ENCODE data around the gene PFDN4.
"Not testable (repeated sequence)": the region's sequence is repeated elsewhere in the genome, so short reads cannot be mapped to it uniquely, and the experiment has no call there.

Gene PFDN4

GRCh38 chr20:54263116-54263690 lies 55.3 kb downstream of the PFDN4 start:
- Histone ChIP-seq H3K4me3 (ENCODE audit: low read length in 2 of 2) (no peak overlapping the region), H3K4me1 (ENCODE audit: control insufficient read depth in 2 of 2, insufficient read depth in 2 of 2, low read length in 2 of 2) (no peaks in the 10 kb centered on the region), H3K36me3 (ENCODE audit: control insufficient read depth in 2 of 2, insufficient read depth in 2 of 2, low read length in 2 of 2) (no peaks in the 10 kb centered on the region), H3K9ac (ENCODE audit: low read depth in 1 of 2, low read length in 2 of 2) (no peak overlapping the region), H3K9me3 (ENCODE audit: control insufficient read depth in 2 of 2, low read length in 2 of 2) (no peaks in the 10 kb centered on the region), H3K27ac (ENCODE audit: low read depth in 2 of 2, low read length in 2 of 2) (no peak overlapping the region), H3K27me3 (ENCODE audit: control insufficient read depth in 2 of 2, insufficient read depth in 2 of 2, low read length in 2 of 2) (peaks cover 0 to 2% of the 10 kb centered on the region in 2 donors)

- H3K27ac ChIP-seq (ENCODE audit: low read depth in 2 of 2, low read length in 2 of 2); H3K9me3 ChIP-seq (ENCODE audit: control insufficient read depth in 2 of 2, low read length in 2 of 2); H3K27me3 ChIP-seq (ENCODE audit: control insufficient read depth in 2 of 2, insufficient read depth in 2 of 2, low read length in 2 of 2); H3K36me3 ChIP-seq (ENCODE audit: control insufficient read depth in 2 of 2, insufficient read depth in 2 of 2, low read length in 2 of 2); H3K4me1 ChIP-seq (ENCODE audit: control insufficient read depth in 2 of 2, insufficient read depth in 2 of 2, low read length in 2 of 2); H3K4me3 ChIP-seq (ENCODE audit: low read length in 2 of 2); H3K9ac ChIP-seq (ENCODE audit: low read depth in 1 of 2, low read length in 2 of 2): not testable (repeated sequence)
Measured at GRCh38 chr20:54265791-54266190, 57.9 kb downstream of the PFDN4 start.

GRCh38 chr20:54266844-54267243 lies 59.0 kb downstream of the PFDN4 start:
- no peak overlapping the region for H3K4me3 ChIP-seq (ENCODE audit: low read length in 2 of 2)
- no peak overlapping the region for H3K9ac ChIP-seq (ENCODE audit: low read depth in 1 of 2, low read length in 2 of 2)
- no peak overlapping the region for H3K27ac ChIP-seq (ENCODE audit: low read depth in 2 of 2, low read length in 2 of 2)
- H3K36me3 ChIP-seq (ENCODE audit: control insufficient read depth in 2 of 2, insufficient read depth in 2 of 2, low read length in 2 of 2): no peaks in the 10 kb centered on the region
- peaks cover 0 to 2% of the 10 kb centered on the region in 2 donors for H3K27me3 ChIP-seq (ENCODE audit: control insufficient read depth in 2 of 2, insufficient read depth in 2 of 2, low read length in 2 of 2)
- H3K9me3 ChIP-seq (ENCODE audit: control insufficient read depth in 2 of 2, low read length in 2 of 2): no peaks in the 10 kb centered on the region
- H3K4me1 ChIP-seq (ENCODE audit: control insufficient read depth in 2 of 2, insufficient read depth in 2 of 2, low read length in 2 of 2): no peaks in the 10 kb centered on the region

- no peaks in the 10 kb centered on the region for H3K4me1 ChIP-seq (ENCODE audit: control insufficient read depth in 2 of 2, insufficient read depth in 2 of 2, low read length in 2 of 2)
- peaks cover 0 to 2% of the 10 kb centered on the region in 2 donors for H3K27me3 ChIP-seq (ENCODE audit: control insufficient read depth in 2 of 2, insufficient read depth in 2 of 2, low read length in 2 of 2)
- H3K36me3 ChIP-seq (ENCODE audit: control insufficient read depth in 2 of 2, insufficient read depth in 2 of 2, low read length in 2 of 2): no peaks in the 10 kb centered on the region
- H3K9me3 ChIP-seq (ENCODE audit: control insufficient read depth in 2 of 2, low read length in 2 of 2): no peaks in the 10 kb centered on the region
- no peak overlapping the region for H3K27ac ChIP-seq (ENCODE audit: low read depth in 2 of 2, low read length in 2 of 2)
- H3K9ac ChIP-seq (ENCODE audit: low read depth in 1 of 2, low read length in 2 of 2): no peak overlapping the region
- H3K4me3 ChIP-seq (ENCODE audit: low read length in 2 of 2): no peak overlapping the region
Measured at GRCh38 chr20:54267483-54268003, 59.7 kb downstream of the PFDN4 start.

GRCh38 chr20:54268941-54269340 lies 61.1 kb downstream of the PFDN4 start:
- H3K9me3 ChIP-seq (ENCODE audit: control insufficient read depth in 2 of 2, low read length in 2 of 2): no peaks in the 10 kb centered on the region
- H3K36me3 ChIP-seq (ENCODE audit: control insufficient read depth in 2 of 2, insufficient read depth in 2 of 2, low read length in 2 of 2): no peaks in the 10 kb centered on the region
- no peak overlapping the region for H3K4me3 ChIP-seq (ENCODE audit: low read length in 2 of 2)
- no peak overlapping the region for H3K27ac ChIP-seq (ENCODE audit: low read depth in 2 of 2, low read length in 2 of 2)
- no peaks in the 10 kb centered on the region for H3K4me1 ChIP-seq (ENCODE audit: control insufficient read depth in 2 of 2, insufficient read depth in 2 of 2, low read length in 2 of 2)
- peaks cover 0 to 2% of the 10 kb centered on the region in 2 donors for H3K27me3 ChIP-seq (ENCODE audit: control insufficient read depth in 2 of 2, insufficient read depth in 2 of 2, low read length in 2 of 2)
- no peak overlapping the region for H3K9ac ChIP-seq (ENCODE audit: low read depth in 1 of 2, low read length in 2 of 2)

Data from mucosa of rectum (tissue), 2 donors.